Mucosa of stomach (tissue), 1 donor: ENCODE results near the gene LUC7L2.
"Not testable (repeated sequence)": the region's sequence is repeated elsewhere in the genome, so short reads cannot be mapped to it uniquely, and the experiment has no call there.

ENCODE experiments used
- H3K27me3 ChIP-seq: one replicate; pipeline ENCODE4 v1.7.0; 2013; ENCODE audit warnings: mild to moderate bottlenecking, low read length; ENCODE audit not compliant: control insufficient read depth, insufficient read depth
- H3K36me3 ChIP-seq: one replicate; pipeline ENCODE4 v1.7.0; 2013; ENCODE audit warnings: low read length; ENCODE audit not compliant: control insufficient read depth, insufficient read depth
- H3K4me1 ChIP-seq: one replicate; pipeline ENCODE4 v1.7.0; 2013; ENCODE audit warnings: mild to moderate bottlenecking, low read length; ENCODE audit not compliant: control insufficient read depth, insufficient read depth
- H3K4me3 ChIP-seq: one replicate; pipeline ENCODE4 v1.7.0; 2013; ENCODE audit warnings: low read length
- H3K9ac ChIP-seq: one replicate; pipeline ENCODE4 v1.7.0; 2013; ENCODE audit warnings: mild to moderate bottlenecking, low read length, moderate library complexity
- H3K9me3 ChIP-seq: one replicate; pipeline ENCODE4 v1.7.0; 2013; ENCODE audit warnings: mild to moderate bottlenecking, low read length, moderate library complexity; ENCODE audit not compliant: control insufficient read depth
- donor health status: Pancreatic carcinoma.

Gene LUC7L2

DNA sequence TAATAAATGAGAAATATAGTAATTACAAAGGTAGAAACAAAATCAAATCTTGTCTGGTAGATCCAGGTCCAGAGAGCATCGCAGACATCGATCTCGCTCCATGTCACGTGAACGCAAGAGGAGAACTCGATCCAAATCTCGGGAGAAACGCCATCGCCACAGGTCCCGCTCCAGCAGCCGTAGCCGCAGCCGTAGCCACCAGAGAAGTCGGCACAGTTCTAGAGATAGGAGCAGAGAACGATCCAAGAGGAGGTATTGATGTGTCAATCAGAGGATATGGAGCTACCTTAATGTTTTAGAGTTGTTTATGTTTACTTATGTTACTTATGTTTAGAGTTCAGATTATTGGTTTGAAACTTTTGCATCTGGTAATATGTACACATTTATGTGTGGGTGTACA, 57.8 kb downstream of the LUC7L2 start:
- Histone ChIP-seq H3K9ac (no peak overlapping the region), H3K4me1 (no peaks in the 10 kb centered on the region), H3K4me3 (no peak overlapping the region), H3K36me3 (peaks cover 4% of the 10 kb centered on the region), H3K27me3 (no peaks in the 10 kb centered on the region), H3K9me3 (no peaks in the 10 kb centered on the region)

DNA sequence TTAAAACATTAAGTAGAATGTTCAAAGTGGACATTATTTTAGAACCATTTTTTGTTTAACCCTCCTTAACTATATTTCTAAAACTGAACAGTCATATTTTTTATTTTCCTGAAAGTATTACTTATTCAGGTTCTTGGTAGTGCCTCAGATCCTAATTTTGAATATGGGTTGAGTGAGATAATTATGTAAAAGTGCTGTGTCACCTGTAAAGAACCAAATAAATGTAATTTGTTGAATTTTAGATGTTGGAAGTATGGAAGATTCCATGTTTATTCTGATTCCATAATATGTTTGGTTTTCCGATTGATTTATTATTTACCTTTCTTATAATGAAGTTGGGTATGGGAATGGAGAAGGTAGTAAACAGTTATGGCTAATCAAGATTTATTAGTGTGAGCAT, 61.4 kb downstream of the LUC7L2 start:
- Histone ChIP-seq H3K4me3 (no peak overlapping the region), H3K36me3 (no peaks in the 10 kb centered on the region), H3K9me3 (no peaks in the 10 kb centered on the region), H3K27me3 (no peaks in the 10 kb centered on the region), H3K4me1 (no peaks in the 10 kb centered on the region), H3K9ac (no peak overlapping the region)

DNA sequence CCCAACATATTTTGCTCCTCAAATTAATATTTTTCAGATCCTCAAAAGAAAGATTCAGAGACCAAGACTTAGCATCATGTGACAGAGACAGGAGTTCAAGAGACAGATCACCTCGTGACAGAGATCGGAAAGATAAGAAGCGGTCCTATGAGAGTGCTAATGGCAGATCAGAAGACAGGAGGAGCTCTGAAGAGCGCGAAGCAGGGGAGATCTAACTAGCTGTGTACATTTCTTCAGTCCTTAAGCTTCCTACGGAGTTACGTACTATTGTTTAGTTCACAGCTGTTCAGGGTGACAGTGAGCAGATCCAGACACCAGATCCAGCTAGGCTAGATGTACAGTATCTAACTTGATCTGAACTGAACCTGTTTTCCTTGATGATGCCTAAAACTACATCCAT, 62.4 kb downstream of the LUC7L2 start:
- Histone ChIP-seq H3K4me1 (no peaks in the 10 kb centered on the region), H3K27me3 (no peaks in the 10 kb centered on the region), H3K36me3 (no peaks in the 10 kb centered on the region), H3K9me3 (no peaks in the 10 kb centered on the region), H3K9ac (no peak overlapping the region), H3K4me3 (no peak overlapping the region)

DNA sequence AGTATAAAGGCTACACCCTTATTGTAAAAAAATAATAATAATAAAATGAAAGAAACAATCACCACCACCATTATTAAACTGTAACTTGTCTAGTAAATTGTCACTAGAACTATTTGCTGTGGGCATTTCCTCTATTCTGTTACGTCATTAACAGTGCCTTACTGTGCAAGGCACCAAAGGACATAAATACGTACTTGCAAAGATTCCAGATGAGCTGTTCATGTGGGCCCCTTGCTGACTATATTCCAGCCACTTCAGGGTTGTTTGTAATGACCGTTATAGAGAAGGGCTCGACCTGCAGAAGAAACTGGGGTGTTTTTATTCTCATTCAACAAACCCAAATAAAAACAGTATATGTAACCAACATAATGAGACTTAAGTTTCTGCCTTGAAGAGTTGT, 63.4 kb downstream of the LUC7L2 start:
- no peaks in the 10 kb centered on the region for H3K9me3 ChIP-seq
- no peaks in the 10 kb centered on the region for H3K4me1 ChIP-seq
- no peaks in the 10 kb centered on the region for H3K36me3 ChIP-seq
- H3K27me3 ChIP-seq, result no peaks in the 10 kb centered on the region
- no peak overlapping the region for H3K9ac ChIP-seq
- H3K4me3 ChIP-seq, result no peak overlapping the region

DNA sequence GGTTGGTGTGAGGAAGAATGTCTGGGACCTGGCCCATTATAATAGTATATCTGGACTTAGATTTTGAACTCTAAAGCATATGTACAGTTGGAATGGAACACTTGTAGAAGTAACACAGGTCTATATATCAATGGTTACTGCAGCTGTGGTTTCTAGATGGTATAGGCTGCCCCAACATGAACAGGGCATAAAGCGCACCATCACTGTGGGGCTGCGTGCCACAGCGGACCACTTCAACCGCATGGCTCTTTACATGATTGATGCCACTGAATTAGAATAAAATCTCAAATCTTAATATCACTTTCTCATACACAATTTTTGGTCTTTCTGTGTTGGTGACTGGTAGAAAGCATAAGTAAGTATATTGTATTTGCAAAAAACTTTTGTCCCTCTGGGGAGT, 64.3 kb downstream of the LUC7L2 start:
- Histone ChIP-seq H3K9ac (no peak overlapping the region), H3K4me1 (no peaks in the 10 kb centered on the region), H3K36me3 (no peaks in the 10 kb centered on the region), H3K27me3 (no peaks in the 10 kb centered on the region), H3K4me3 (no peak overlapping the region), H3K9me3 (no peaks in the 10 kb centered on the region)

DNA sequence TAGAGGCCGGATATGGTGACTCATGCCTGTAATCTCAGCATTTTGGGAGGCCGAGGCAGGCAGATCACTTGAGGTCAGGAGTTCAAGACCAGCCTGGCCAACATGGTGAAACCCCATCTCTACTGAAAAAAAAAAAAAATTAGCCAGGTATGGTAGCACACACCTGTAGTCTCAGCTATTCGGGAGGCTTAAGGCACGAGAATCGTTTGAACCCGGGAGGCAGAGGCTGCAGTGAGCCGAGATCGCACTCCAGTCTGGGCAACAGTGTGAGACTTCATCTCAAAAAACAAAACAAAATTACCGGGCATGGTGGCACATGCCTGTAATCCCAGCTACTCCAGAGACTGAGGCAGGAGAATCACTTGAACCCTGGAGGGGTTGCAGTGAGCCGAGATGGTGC, 66.0 kb downstream of the LUC7L2 start:
- H3K9ac ChIP-seq, H3K4me3 ChIP-seq, H3K36me3 ChIP-seq, H3K4me1 ChIP-seq, H3K9me3 ChIP-seq, H3K27me3 ChIP-seq: not testable (repeated sequence)

DNA sequence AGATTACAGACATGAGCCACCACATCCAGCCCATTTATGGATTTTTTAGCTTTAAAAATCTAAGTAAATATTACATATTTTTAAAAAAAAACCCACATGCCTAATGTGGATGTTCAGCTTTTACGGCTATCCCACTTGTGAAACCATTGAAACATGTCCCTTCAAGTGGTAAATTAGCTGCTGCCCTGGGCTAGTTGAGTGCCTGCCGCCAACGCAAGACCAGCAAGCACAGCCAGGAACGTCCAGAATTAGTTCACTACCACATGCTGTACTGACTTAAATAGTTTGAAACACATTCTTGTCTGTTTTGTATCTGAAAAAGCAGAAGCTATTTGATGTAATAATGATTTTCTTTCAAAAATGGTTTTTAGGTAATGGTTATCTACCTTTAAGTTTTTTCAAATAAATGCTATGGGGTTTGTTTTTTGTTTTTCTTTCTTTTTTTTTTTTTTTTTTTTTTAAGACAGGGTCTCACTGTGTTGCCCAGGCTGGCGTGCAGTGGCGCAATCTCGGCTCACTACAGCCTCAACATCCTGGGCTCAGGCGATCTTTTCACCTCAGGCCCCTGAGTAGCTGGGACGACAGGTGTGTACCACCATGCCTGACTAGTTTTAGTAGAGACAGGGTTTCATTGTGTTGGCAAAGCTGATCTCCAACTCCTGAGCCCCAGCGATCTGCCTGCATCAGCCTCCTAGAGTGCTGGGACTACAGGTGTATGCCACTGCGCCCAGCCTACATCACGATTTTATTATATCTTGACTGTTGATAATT, 66.7 kb downstream of the LUC7L2 start:
- Histone ChIP-seq H3K9ac (no peak overlapping the region), H3K36me3 (no peaks in the 10 kb centered on the region), H3K4me1 (peaks cover 3% of the 10 kb centered on the region), H3K9me3 (no peaks in the 10 kb centered on the region), H3K27me3 (no peaks in the 10 kb centered on the region), H3K4me3 (no peak overlapping the region)

DNA sequence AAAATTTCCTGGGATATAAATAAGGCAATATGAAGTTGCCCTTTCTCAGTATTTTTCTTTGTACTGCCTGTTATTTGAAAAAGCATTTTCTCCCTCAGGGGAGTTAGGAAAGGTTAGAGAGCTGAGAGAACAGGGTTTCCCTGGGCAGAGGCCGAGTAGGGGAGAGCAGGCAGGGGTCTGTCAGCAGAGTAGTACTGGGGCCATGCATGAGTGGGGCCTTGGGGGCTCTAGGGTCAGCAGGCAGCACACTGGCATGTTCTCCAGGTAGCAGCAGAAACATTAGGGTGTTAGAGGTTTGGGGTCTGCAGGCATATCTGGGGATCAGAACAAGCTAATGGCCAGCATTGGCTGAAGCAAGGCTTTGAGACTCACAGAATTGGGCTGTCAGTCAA, 67.3 kb downstream of the LUC7L2 start:
- no peaks in the 10 kb centered on the region for H3K9me3 ChIP-seq
- H3K9ac ChIP-seq, result no peak overlapping the region
- no peaks in the 10 kb centered on the region for H3K36me3 ChIP-seq
- no peaks in the 10 kb centered on the region for H3K27me3 ChIP-seq
- H3K4me1 ChIP-seq, result peaks cover 4% of the 10 kb centered on the region
- no peak overlapping the region for H3K4me3 ChIP-seq

DNA sequence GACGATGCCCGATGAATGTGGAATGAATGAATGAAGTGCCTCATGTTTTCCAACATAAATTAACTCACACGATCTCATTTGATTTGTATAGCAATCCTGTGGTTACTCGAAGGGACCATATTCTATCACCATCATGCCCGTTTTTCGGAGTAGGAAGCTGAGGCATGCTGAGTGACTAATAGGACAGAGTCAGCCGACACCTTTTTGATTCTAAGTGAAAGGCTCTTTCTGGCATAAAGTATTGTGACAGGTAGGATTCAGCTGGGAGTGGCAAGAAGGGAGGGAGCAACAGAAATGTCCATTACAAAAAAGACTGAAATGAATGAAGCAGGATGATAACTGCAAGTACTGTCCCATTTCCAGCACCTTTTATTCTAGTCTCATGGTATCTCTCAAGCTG, 68.1 kb downstream of the LUC7L2 start:
- peaks cover 4% of the 10 kb centered on the region for H3K4me1 ChIP-seq
- H3K36me3 ChIP-seq, result no peaks in the 10 kb centered on the region

DNA sequence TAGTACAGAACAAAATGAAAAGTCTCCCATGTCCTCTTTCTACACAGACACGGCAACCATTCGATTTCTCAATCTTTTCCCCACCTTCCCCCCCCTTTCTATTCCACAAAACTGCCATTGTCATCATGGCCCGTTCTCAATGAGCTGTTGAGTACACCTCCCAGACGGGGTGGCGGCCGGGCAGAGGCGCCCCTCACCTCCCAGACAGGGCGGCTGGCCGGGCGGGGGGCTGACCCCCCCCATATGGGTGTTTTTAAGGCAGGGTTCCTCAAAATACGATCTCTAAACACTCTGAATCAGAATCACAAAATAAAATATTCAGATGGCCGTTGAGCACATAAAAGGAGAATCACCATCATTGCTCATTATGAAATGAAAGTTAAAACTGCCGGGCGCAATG, 70.0 kb downstream of the LUC7L2 start:
- not testable (repeated sequence) for H3K9ac ChIP-seq, H3K9me3 ChIP-seq, H3K4me3 ChIP-seq, H3K36me3 ChIP-seq, H3K27me3 ChIP-seq, H3K4me1 ChIP-seq

More for the DNA sequence above, 68.1 kb downstream of the LUC7L2 start:
- Histone ChIP-seq H3K27me3 (no peaks in the 10 kb centered on the region), H3K9ac (no peak overlapping the region), H3K4me3 (no peak overlapping the region), H3K9me3 (no peaks in the 10 kb centered on the region)

DNA sequence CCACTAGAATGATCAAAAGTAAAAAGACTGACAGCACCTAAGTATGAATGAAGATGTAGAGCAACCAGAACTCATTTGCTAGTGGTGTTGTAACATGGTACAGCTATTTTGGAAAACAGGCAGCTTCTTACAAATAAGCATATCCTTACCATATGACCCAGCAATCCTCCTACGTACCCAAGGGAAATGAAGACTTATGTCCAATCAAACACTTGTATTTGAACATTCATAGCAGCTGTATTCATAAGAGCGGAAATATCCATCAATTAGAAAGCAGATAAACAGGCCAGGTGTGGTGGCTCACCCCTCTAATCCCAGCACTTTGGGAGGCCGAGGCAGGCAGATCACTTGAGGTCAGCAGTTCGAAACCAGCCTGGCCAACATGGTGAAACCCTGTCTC, 70.7 kb downstream of the LUC7L2 start:
- Histone ChIP-seq H3K36me3 (no peaks in the 10 kb centered on the region), H3K27me3 (no peaks in the 10 kb centered on the region), H3K4me3 (no peak overlapping the region), H3K4me1 (peaks cover 4% of the 10 kb centered on the region), H3K9me3 (no peaks in the 10 kb centered on the region), H3K9ac (no peak overlapping the region)

DNA sequence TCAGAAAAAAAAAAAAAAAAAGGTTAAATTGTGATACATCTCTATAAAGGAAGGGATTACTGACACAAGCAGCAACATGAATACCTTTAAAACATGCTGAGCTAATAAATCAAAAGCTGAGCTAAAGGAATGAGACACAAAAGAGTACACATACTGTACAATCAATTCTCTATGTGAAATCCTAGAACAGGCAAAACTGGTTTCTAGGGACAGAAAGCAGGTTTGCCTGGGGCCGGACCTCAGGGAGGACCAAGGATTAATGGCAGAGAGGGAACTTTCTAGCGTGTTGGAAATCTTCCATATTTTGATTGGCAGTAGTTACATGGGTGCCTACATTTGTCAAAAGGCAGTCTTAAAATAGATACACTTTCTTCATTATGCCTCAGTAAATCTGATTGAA, 71.3 kb downstream of the LUC7L2 start:
- no peaks in the 10 kb centered on the region for H3K27me3 ChIP-seq
- H3K9ac ChIP-seq, result no peak overlapping the region
- H3K4me3 ChIP-seq, result no peak overlapping the region
- H3K36me3 ChIP-seq, result no peaks in the 10 kb centered on the region
- H3K9me3 ChIP-seq, result no peaks in the 10 kb centered on the region
- peaks cover 4% of the 10 kb centered on the region for H3K4me1 ChIP-seq

DNA sequence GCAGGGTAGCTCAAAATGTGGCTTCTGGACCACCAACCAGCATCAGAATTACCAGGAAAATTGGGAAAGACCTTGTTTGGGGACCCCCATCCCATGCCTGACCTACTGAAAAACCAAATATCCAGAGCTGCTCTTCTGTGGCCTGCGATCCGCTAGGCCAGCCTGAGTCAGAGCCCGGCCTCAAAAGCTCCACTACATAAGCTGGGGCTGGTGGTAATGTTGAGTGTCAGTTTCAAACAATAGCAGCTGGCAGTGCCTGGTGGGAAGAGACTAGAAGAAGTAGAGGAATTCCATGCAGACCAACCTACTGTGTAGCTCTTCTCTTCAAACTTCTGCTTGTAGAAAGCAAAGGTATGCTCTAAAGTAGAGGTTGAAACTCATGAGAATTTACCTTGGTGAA, 71.8 kb downstream of the LUC7L2 start:
- Histone ChIP-seq H3K4me3 (no peak overlapping the region), H3K36me3 (no peaks in the 10 kb centered on the region), H3K4me1 (peaks cover 4% of the 10 kb centered on the region), H3K9me3 (no peaks in the 10 kb centered on the region), H3K27me3 (no peaks in the 10 kb centered on the region), H3K9ac (no peak overlapping the region)
